B cell (primary cell): ENCODE measurements around the gene EPSTI1. TPM values are rescaled to one million over a fixed set of nuclear protein-coding genes. Genes with fewer than 3 reads are reported as not detected.

Source experiments
- ATAC-seq: fragments of 200-7000 bp; cut with Tn5 transposase; one replicate; pipeline ENCODE4 v1.10.0; 2021; ENCODE audit warnings: low read depth, mild to moderate bottlenecking, moderate number of reproducible peaks, moderate library complexity
- CTCF ChIA-PET: fragments of 350-600 bp; sonication (Branson Sonifier 250); formaldehyde crosslinking; loops from one replicate; lab custom pipeline; 2021; ENCODE audit warnings: antibody characterized with exemption, inconsistent platforms; lab: Charles Lee
- POLR2A ChIA-PET: fragments of 350-600 bp; sonication (Branson Sonifier 250); formaldehyde crosslinking; loops from one replicate; lab custom pipeline; 2021; ENCODE audit warnings: antibody characterized with exemption; lab: Charles Lee
- DNase-seq: peaks from one replicate; pipeline ENCODE4 v3.0.0; 2013
- H2AFZ ChIP-seq: 2 replicates; pipeline ENCODE4 v1.6.1; 2012; ENCODE audit warnings: mild to moderate bottlenecking, low read depth, low read length; ENCODE audit not compliant: insufficient read depth, poor library complexity, severe bottlenecking
- H3K27ac ChIP-seq, 2 donors: 1 replicate in 1 of 2; 2 replicates in 1 of 2; pipeline ENCODE4 v1.5.1; 2012 to 2013; ENCODE audit warnings: low read length in 2 of 2, mild to moderate bottlenecking in 2 of 2, moderate library complexity in 1 of 2
- H3K27me3 ChIP-seq, 4 experiments: fragments of 200-600 bp in 1 of 4; sonication (generic) in 1 of 4; replicated peaks in 1 of 4; 1 replicate in 2 of 4; 2 replicates in 2 of 4; pipeline versions ENCODE4 v1.6.1 to v1.7.0; 2013 to 2016; ENCODE audit warnings: low read length in 3 of 4, mild to moderate bottlenecking in 2 of 4, mixed read lengths in 1 of 4, moderate library complexity in 1 of 4; ENCODE audit not compliant: insufficient read depth in 4 of 4, control insufficient read depth in 3 of 4; ENCODE audit errors: control extremely low read depth in 1 of 4
- H3K36me3 ChIP-seq, 2 experiments: replicated peaks in 1 of 2; 1 replicate in 1 of 2; 2 replicates in 1 of 2; pipeline versions ENCODE4 v1.6.1 to v1.7.1; 2013; ENCODE audit warnings: low read length in 1 of 2; ENCODE audit not compliant: insufficient read depth in 2 of 2, control insufficient read depth in 1 of 2; ENCODE audit errors: control extremely low read depth in 1 of 2, extremely low read depth in 1 of 2
- H3K4me1 ChIP-seq, 2 donors: fragments of 200-600 bp in 1 of 2; sonication (generic) in 1 of 2; 1 replicate in 1 of 2; 2 replicates in 1 of 2; pipeline versions ENCODE4 v1.5.1 to v1.6.1; 2013 to 2017; ENCODE audit warnings: low read length in 2 of 2; ENCODE audit not compliant: control insufficient read depth in 2 of 2, insufficient read depth in 2 of 2
- H3K4me2 ChIP-seq: replicated peaks from 2 replicates; pipeline ENCODE3; 2012; ENCODE audit warnings: mild to moderate bottlenecking, low read depth, low read length; ENCODE audit not compliant: poor library complexity, severe bottlenecking
- H3K4me3 ChIP-seq, 5 experiments: fragments of 200-600 bp in 1 of 5; sonication (generic) in 1 of 5; 1 replicate in 3 of 5; 2 replicates in 2 of 5; pipeline versions ENCODE4 v1.5.1 to v1.7.0; 2011 to 2016; ENCODE audit warnings: low read length in 4 of 5, mild to moderate bottlenecking in 4 of 5, low read depth in 2 of 5, control low read depth in 1 of 5, moderate library complexity in 1 of 5; ENCODE audit not compliant: insufficient read depth in 1 of 5; ENCODE audit errors: control extremely low read depth in 1 of 5, extremely low read depth in 1 of 5
- H3K79me2 ChIP-seq: fragments of 200-600 bp; sonication (generic); one replicate; pipeline ENCODE4 v1.6.0; 2016; ENCODE audit warnings: low read length; ENCODE audit not compliant: control insufficient read depth, insufficient read depth
- H3K9ac ChIP-seq: fragments of 200-600 bp; sonication (generic); 2 replicates; pipeline ENCODE4 v1.6.1; 2017; ENCODE audit warnings: mild to moderate bottlenecking, low read length, moderate library complexity
- H3K9me3 ChIP-seq, 3 donors: one replicate each; pipeline versions ENCODE4 v1.6.1 to v1.7.1; 2013; ENCODE audit warnings: low read length in 2 of 3; ENCODE audit not compliant: control insufficient read depth in 2 of 3, insufficient read depth in 1 of 3; ENCODE audit errors: control extremely low read depth in 1 of 3
- H4K20me1 ChIP-seq: 2 replicates; pipeline ENCODE4 v1.6.0; 2012; ENCODE audit warnings: mild to moderate bottlenecking, low read length; ENCODE audit not compliant: insufficient read depth, control insufficient read depth, poor library complexity, severe bottlenecking
- H3K27ac Mint-ChIP-seq: one replicate; pipeline ENCODE4 v1.8.0; 2021; ENCODE audit warnings: mixed read lengths
- H3K27me3 Mint-ChIP-seq: one replicate; pipeline ENCODE4 v1.8.0; 2021; ENCODE audit warnings: mixed read lengths
- H3K4me1 Mint-ChIP-seq: one replicate; pipeline ENCODE4 v1.8.0; 2021; ENCODE audit warnings: mixed read lengths
- H3K4me3 Mint-ChIP-seq: one replicate; pipeline ENCODE4 v1.8.0; 2021; ENCODE audit warnings: mixed read lengths
- H3K9me3 Mint-ChIP-seq: one replicate; pipeline ENCODE4 v1.8.0; 2022; ENCODE audit warnings: mixed read lengths; ENCODE audit not compliant: insufficient read depth
- EZH2 ChIP-seq: IDR thresholded peaks from 2 replicates; pipeline ENCODE4 v1.6.1; 2012; ENCODE audit warnings: borderline replicate concordance, low read depth, mild to moderate bottlenecking, moderate library complexity, low read length; ENCODE audit not compliant: insufficient read depth, poor library complexity, severe bottlenecking
- WGBS: methylation state at CpG from one replicate; pipeline ENCODE4 v1.1.5; 2013; ENCODE audit warnings: missing lambda C conversion rate; ENCODE audit not compliant: insufficient coverage; 5-methylcytosine and 5-hydroxymethylcytosine counted together
- intact Hi-C: fragments of 100-400 bp; cut with micrococcal nuclease; formaldehyde crosslinking; loops from one replicate; pipeline ENCODE4 v1.10.0; 2022
- polyA plus RNA-seq: library from polyadenylated mRNA; depleted of rRNA; stranded (reverse); fragments of >200 nt; gene quantifications from 2 replicates; pipeline ENCODE4 v1.2.3, GENCODE V29; 2012
- total RNA-seq, 2 donors: library from RNA; stranded (reverse); fragments of 120-200 nt in 1 of 2; gene quantifications; 1 replicate in 1 of 2; 2 replicates in 1 of 2; pipeline versions ENCODE4 v1.2.3 to v1.2.4, GENCODE V29; 2013 to 2022
- TF ChIP-seq, protein P1 (sequence below): fragments of 200-600 bp; IDR thresholded peaks from one replicate; pipeline ENCODE4 v1.8.0; 2022; ENCODE audit warnings: antibody characterized with exemption, mild to moderate bottlenecking

EPSTI1 gene
- total and polyA plus RNA-seq, 2 donors (not counting 1 experiment from before 2014, with no cell fraction given), result 13.4 to 41.8 TPM

DNA sequence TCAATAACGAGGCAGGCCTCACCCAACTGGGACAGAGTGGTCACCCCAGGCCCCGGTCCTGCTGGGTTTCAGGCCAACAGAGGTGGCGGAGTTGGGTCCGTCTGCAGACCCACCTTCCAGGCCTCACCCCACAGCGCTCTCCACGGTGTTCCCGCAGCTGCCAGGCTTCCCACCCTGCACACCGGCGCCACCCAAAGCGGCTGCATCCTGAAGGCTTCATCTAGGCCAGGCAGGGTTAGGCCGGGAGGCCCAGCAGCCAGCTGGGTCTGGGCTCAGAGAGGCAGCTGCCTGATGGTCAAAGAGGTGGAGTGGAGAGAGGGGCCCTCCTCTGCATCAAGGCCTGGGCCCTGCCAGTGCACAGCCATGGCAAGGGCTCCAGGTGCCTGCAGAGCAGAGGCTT lies 44.1 kb downstream of the EPSTI1 start:
- intact Hi-C loops, result no loop called here

DNA sequence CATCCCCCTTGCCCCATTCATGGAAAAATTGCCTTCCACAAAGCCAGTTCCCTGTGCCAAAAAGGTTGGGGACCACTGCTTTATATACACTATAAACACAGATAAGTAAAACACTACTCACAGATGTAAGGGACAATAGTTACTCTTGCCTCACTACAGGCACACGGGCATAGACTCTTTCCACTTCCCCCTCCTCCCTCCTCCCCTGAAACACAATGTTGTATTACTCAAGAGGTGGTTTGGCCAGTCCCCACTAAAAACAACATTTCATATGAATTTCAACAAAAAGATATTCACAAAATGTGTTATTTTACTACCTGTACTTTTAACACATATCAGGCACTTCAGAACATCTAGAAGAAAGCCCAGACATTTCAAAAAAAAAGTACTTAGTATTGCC lies 45.1 kb downstream of the EPSTI1 start:
- Histone ChIP-seq H3K27ac (no peak overlapping the region), H3K4me1 (no peaks in the 10 kb centered on the region), H3K9ac (no peak overlapping the region), H3K27me3 (no peaks in the 10 kb centered on the region), H2AFZ (no peak overlapping the region), H3K36me3 (peaks cover 3 to 55% of the 10 kb centered on the region in 2 experiments), H3K79me2 (no peaks in the 10 kb centered on the region), H3K4me2 (no peak overlapping the region), H4K20me1 (peaks cover 9% of the 10 kb centered on the region), H3K4me3 (no peak overlapping the region), H3K9me3 (peaks cover 0 to 1% (median 0%) of the 10 kb centered on the region in 3 donors)
- no peak for ATAC-seq
- no peak for TF ChIP-seq EZH2
- TF ChIP-seq, protein P1, sequence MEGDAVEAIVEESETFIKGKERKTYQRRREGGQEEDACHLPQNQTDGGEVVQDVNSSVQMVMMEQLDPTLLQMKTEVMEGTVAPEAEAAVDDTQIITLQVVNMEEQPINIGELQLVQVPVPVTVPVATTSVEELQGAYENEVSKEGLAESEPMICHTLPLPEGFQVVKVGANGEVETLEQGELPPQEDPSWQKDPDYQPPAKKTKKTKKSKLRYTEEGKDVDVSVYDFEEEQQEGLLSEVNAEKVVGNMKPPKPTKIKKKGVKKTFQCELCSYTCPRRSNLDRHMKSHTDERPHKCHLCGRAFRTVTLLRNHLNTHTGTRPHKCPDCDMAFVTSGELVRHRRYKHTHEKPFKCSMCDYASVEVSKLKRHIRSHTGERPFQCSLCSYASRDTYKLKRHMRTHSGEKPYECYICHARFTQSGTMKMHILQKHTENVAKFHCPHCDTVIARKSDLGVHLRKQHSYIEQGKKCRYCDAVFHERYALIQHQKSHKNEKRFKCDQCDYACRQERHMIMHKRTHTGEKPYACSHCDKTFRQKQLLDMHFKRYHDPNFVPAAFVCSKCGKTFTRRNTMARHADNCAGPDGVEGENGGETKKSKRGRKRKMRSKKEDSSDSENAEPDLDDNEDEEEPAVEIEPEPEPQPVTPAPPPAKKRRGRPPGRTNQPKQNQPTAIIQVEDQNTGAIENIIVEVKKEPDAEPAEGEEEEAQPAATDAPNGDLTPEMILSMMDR, result no peak
- intact Hi-C loops, result no loop called here
- no peaks in the 10 kb centered on the region for H3K9me3 Mint-ChIP-seq
- DNase-seq, result no peak
- no peaks in the 10 kb centered on the region for H3K4me1 Mint-ChIP-seq
- H3K27me3 Mint-ChIP-seq, result no peaks in the 10 kb centered on the region
- no peak overlapping the region for H3K27ac Mint-ChIP-seq
- H3K4me3 Mint-ChIP-seq, result no peak overlapping the region
- ChIA-PET CTCF (no interaction called here), POLR2A (no interaction called here)
- WGBS, result 70% methylated on average over 1 of the region's 1 CpG

More for the DNA sequence above, 44.1 kb downstream of the EPSTI1 start:
- no peaks in the 10 kb centered on the region for H3K9me3 Mint-ChIP-seq
- peaks cover 0 to 1% (median 0%) of the 10 kb centered on the region in 3 donors for H3K9me3 ChIP-seq
- H3K9ac ChIP-seq, result no peak overlapping the region
- DNase-seq (no peak), ATAC-seq (no peak)
- H3K4me3 ChIP-seq, result no peak overlapping the region
- no peaks in the 10 kb centered on the region for H3K27me3 ChIP-seq
- no peak overlapping the region for H3K4me2 ChIP-seq
- H2AFZ ChIP-seq, result no peak overlapping the region
- no peaks in the 10 kb centered on the region for H3K27me3 Mint-ChIP-seq
- POLR2A ChIA-PET, result no interaction called here
- H3K79me2 ChIP-seq, result no peaks in the 10 kb centered on the region
- H3K36me3 ChIP-seq, result peaks cover 6 to 64% of the 10 kb centered on the region in 2 experiments
- no peaks in the 10 kb centered on the region for H3K4me1 Mint-ChIP-seq
- no peak overlapping the region for H3K27ac Mint-ChIP-seq
- TF ChIP-seq EZH2, result no peak
- TF ChIP-seq, protein P1, result no peak
- peaks cover 9% of the 10 kb centered on the region for H4K20me1 ChIP-seq
- H3K4me3 Mint-ChIP-seq, result no peak overlapping the region
- H3K27ac ChIP-seq, result no peak overlapping the region
- H3K4me1 ChIP-seq, result no peaks in the 10 kb centered on the region
- CTCF ChIA-PET, result no interaction called here
- WGBS, result 97% methylated on average over 11 of the region's 11 CpGs
